ENCODE results near the gene CEBPA.

DNA sequence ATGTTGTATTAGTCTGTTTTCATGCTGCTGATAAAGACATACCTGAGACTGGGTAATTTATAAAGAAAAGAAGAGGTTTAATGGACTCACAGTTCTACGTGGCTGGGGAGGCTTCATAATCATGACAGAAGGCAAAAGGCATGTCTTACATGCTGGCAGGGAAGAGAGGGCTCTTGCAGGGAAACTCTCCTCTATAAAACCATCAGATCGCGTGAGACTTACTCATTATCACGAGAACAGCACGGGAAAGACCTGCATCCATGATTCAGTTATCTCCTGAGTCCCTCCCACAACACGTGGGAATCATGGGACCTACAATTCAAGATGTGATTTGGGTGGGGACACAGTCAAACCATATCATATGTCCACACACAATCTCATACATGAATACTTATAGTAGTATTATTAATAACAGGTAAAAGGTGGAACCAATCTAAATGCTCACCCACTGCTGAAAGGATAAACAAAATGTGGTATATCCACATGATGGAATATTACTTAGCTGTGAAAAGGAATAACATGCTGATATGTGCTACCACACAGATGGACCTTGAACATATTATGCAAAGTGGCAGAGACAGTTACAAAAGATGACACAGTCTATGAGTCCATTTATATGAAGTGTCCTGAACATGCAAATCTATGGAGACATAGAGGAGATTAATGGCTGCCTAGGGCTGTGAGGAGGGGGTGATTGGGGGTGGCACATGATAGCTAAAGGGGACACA lies 20.9 kb upstream of the CEBPA start:
- TF ChIP-seq, protein P1, sequence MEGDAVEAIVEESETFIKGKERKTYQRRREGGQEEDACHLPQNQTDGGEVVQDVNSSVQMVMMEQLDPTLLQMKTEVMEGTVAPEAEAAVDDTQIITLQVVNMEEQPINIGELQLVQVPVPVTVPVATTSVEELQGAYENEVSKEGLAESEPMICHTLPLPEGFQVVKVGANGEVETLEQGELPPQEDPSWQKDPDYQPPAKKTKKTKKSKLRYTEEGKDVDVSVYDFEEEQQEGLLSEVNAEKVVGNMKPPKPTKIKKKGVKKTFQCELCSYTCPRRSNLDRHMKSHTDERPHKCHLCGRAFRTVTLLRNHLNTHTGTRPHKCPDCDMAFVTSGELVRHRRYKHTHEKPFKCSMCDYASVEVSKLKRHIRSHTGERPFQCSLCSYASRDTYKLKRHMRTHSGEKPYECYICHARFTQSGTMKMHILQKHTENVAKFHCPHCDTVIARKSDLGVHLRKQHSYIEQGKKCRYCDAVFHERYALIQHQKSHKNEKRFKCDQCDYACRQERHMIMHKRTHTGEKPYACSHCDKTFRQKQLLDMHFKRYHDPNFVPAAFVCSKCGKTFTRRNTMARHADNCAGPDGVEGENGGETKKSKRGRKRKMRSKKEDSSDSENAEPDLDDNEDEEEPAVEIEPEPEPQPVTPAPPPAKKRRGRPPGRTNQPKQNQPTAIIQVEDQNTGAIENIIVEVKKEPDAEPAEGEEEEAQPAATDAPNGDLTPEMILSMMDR (IDR thresholded peaks at IDR 0.05; ENCODE audit: insufficient read depth, low read length), result no peak
- no peak for TF ChIP-seq POLR2AphosphoS5 (IDR thresholded peaks at IDR 0.05; ENCODE audit: low read depth)

All from HL-60 (cell line).